Glomerular endothelial cell (primary cell): ENCODE results near the gene HMSD. TPM values are rescaled to one million over a fixed set of nuclear protein-coding genes. Genes with fewer than 3 reads are reported as not detected.

Experiments
- DNase-seq: peaks from one replicate; pipeline ENCODE4 v3.0.0-alpha.2; 2011; ENCODE audit warnings: low read depth, low spot score; ENCODE audit errors: extremely low read depth
- total RNA-seq: library from RNA; depleted of rRNA; stranded (reverse); fragments of >200 nt; gene quantifications from 2 replicates; pipeline ENCODE4 v1.2.3, GENCODE V29; 2015

Gene HMSD
- total RNA-seq, 1 donor from 2014 or later: 0.41 TPM

DNA sequence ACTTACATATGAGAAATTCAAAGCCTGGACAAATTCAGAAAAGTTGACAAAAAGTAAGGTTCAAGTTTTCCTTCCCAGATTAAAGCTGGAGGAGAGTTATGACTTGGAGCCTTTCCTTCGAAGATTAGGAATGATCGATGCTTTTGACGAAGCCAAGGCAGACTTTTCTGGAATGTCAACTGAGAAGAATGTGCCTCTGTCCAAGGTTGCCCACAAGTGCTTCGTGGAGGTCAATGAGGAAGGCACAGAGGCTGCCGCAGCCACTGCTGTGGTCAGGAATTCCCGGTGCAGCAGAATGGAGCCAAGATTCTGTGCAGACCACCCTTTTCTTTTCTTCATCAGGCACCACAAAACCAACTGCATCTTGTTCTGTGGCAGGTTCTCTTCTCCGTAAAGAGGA is 37.8 kb downstream of the HMSD start:
- DNase-seq: no peak

DNA sequence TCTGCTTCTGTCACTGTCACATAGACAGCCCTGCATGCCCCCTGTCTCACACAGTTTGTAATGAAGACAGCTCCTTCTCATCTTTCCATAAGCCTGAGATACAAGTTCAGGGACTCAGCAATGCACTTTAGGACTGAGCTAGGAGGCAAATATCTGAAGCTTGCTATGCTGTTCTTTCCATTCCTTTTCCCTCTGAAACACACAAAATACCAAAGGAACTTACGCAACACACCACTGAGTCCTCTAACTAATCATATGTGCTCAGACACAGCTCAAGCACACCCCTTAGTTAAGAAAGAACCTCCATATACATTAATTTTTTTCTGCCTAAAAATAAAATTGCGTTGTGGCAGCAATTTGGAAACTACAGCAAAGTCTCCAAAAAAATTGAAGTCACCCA is 38.6 kb downstream of the HMSD start:
- no peak for DNase-seq

DNA sequence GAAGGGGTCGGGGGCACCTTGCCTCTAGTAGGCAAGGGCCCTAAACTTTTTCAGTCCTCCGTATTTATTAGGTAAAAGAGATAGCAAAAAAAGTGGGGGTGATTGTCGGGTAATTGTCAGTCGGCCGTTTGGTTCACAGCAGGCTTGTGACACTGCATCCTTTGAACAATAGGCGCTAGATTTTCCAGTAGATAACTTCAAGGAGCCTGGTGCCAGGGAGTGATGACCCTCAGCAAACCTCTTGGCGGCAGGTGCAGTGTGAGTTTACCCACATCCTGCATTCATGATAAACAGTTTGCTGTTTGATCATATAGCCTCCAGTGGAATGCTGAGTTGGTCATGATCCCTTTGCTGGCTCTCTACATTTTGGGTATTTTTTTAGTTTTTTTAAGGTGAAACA is 43.6 kb downstream of the HMSD start:
- no peak for DNase-seq

DNA sequence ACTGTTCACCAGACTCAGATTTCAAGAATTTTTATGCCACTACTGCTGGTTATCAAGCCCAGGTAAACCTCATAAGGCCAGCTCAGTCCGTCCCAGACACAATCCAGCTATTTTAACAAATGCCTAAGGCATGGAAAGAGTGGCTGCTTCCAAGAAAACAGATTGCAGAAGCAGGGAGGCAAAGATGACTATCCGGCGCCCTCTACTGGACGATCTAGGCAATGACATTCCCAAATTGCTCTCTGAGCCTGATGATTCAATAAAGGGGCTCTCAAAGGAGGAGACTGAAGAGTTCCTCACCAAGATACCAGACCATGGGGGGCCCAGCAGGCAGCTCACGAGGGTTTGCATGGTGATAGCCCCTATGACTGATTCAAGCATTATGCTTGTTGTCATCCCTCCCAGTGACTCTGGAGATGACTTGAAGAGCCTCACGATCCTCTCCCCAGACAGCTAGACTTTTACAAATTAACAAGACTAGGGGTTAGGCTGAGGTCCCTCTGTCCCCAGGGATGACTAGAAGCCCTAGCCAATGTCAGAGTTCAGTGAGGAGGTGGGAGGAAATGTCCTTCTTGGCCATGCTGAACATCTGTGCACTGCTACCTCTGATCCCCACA is 45.8 kb downstream of the HMSD start:
- no peak for DNase-seq

DNA sequence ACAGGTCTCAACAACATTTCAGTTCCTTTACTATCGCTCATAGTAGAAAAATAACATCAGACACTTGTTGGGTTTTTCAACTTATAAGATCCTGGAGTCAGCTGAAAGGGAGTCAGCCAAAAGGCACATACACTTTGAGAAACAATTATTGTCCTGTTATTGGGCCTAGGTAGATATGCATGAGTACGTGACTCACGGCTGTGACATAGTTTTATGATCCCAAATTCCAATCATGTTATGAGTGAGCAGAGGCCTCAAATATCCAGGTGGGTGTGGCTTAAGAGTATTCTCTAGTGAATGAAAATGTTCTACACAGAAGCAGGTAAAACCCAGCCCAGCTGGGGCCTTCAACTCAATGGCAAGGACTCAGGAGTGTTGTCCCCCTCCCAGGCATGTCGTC is 47.9 kb downstream of the HMSD start:
- DNase-seq: no peak

DNA sequence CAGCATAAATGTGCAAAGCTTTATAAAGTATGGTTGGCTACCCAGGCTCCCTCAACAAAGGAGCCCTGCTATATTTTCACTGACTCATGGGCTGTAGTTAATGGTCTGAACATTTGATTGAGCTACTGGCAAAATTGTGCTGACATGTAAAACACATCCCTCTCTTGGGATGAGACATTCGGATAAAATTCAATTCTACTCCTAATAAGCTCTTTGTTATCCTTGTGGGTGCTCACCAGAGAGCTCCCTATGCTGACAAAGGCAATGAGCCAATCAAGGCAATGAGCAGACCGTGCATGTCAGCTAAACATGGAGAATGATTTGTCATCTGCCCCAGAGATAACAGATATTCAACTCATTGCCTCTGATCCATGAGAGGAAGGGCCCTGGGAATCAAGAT is 48.5 kb downstream of the HMSD start:
- DNase-seq: no peak

DNA sequence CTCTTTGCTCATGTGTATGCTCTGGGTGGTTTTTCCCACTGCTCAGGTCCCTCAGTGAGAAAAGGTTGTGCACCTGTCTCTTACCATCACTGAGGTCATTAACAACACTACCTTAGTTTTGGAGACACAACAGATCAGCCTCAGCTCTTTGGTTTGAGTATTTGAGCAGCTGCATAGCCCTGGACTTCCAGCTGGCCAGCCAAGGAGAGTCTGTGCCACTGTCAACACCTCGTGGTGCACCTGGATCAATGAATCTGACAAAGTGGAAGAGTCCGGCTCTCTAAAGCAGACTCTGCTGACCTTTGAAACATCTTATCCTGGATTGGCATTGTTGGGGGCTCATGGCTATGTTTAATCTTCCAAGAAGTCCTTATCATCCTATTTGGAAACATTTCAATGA is 50.8 kb downstream of the HMSD start:
- DNase-seq: no peak

DNA sequence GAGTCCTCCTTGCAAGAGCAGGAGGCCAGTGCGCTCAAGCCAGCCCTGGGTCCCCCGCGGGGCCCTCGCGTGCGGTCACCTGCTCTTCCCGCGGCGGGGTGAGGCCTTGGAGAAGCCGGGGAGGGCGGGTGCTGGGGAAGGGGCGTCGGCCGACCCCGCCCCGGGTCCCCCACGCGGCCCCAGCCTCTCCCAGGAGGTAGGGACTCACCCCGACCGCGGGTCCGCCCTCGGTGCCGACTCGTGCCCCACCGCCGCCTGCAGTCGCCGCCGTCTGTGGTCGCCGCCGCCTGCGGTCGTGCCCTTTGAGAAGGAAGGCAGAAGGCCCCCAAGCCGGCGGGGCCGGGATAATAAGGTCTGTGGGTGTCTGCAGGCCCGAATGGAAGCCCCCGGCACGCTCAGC is 53.5 kb downstream of the HMSD start:
- DNase-seq: no peak

DNA sequence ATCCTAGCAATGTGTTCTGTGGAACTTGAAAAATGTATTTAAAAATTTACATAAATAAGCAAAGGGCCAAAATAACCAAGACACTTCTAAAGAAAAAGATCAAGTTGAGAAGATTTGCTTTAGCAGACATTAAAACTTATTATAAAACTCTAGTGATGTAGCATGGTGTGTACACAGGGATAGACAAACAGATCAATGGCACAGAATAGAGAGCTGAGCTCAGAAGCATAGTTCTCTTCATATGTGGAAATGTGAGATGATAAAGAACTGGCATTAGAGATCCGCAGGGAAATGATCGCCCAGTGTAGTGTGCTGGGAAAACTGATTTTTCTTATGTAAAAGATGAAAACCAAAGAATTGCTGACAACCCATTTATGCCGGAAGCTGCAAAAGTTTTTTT is 60.2 kb downstream of the HMSD start:
- no peak for DNase-seq

Other genes with a start within 250 kb of the HMSD start
- gene SERPINB11, start 246.3 kb upstream of the HMSD start, total RNA-seq: not detected in 2 replicates
- gene SERPINB7, start 173.9 kb upstream of the HMSD start, total RNA-seq: 0.58 and 0.82 TPM in 2 replicates
- 10.5 and 33.7 TPM in 2 replicates for gene SERPINB2, start 61.6 kb upstream of the HMSD start, total RNA-seq
- not detected in 2 replicates for gene SERPINB10, start 41.3 kb upstream of the HMSD start, total RNA-seq
- 18.3 and 21.0 TPM in 2 replicates for gene SERPINB8, start 20.8 kb downstream of the HMSD start, total RNA-seq
- gene LINC00305, start 199.8 kb downstream of the HMSD start, total RNA-seq: 2.6 TPM in 1 of 2 replicates, not detected in the other